Right lobe of liver (tissue), 4 donors: ENCODE results near the gene ASPG.

Experiments
- POLR2A ChIP-seq: fragments of 450-650 bp; IDR thresholded peaks from one replicate; pipeline ENCODE4 v1.6.1; 2017; ENCODE audit warnings: antibody characterized with exemption, mild to moderate bottlenecking
- TF ChIP-seq, protein P1 (sequence below), 4 donors: fragments of 200-600 bp in 3 of 4; fragments of 450-650 bp in 1 of 4; IDR thresholded peaks; one replicate each; pipeline versions ENCODE4 v1.5.1 to v1.8.0; 2016 to 2022; ENCODE audit warnings: antibody characterized with exemption in 4 of 4, mild to moderate bottlenecking in 2 of 4
- donor health status: DM: no; HTN: no; CAD: no.
- donor health status: DM: no; HTN: no; CAD: no.
- donor health status: DM: no; HTN: yes; CAD: no.

DNA sequence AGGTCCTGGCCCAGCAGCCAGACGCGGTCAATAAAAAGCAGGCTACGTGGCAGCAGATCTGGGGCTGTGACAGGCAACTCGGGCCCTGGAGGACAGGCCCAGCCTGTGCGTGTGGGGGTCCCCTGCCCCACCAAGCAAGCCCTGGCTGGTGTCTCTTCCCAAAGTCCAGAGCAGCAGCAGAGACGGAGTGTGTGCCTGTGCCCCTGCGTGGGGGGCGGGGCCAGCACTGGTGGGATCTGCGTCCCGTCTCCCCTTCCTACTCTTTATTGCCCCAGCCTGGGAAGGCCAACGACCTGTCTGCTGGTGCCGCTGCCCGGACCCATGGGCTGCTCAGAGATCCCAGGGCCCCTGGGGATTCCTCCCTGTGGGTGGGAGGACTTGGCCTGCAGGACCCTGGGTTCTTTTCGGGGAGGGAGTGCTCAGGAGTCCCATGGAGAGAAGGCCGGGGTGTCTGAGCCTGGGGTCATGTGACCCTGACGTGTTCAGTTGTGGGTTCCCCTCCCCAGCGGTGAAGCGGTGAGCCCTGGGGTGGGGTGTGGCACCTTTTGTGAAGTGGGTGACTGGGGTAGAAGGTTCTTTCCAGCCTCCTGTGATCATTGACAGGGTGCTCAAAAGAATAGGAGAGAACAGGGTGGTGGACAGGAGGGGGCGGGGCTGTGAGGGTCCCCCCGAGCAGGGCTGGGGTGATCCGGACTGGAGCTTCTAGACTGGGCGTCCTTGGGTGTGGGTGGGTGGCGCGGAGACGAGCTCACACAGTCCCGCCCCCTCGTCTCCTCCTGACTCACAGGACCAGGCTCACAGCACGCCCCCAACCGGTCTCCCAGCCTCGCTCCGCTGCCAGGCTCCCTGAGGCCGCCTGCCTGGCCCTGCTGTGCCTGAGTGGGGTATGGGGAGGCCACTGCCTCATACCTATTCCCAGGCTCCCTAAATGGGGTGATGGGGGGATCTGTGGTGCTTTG is 22.4 kb downstream of the ASPG start:
- TF ChIP-seq, protein P1, sequence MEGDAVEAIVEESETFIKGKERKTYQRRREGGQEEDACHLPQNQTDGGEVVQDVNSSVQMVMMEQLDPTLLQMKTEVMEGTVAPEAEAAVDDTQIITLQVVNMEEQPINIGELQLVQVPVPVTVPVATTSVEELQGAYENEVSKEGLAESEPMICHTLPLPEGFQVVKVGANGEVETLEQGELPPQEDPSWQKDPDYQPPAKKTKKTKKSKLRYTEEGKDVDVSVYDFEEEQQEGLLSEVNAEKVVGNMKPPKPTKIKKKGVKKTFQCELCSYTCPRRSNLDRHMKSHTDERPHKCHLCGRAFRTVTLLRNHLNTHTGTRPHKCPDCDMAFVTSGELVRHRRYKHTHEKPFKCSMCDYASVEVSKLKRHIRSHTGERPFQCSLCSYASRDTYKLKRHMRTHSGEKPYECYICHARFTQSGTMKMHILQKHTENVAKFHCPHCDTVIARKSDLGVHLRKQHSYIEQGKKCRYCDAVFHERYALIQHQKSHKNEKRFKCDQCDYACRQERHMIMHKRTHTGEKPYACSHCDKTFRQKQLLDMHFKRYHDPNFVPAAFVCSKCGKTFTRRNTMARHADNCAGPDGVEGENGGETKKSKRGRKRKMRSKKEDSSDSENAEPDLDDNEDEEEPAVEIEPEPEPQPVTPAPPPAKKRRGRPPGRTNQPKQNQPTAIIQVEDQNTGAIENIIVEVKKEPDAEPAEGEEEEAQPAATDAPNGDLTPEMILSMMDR (IDR thresholded peaks at IDR 0.05), result no peak
- TF ChIP-seq POLR2A, result no peak
